ENCODE measurements around the gene NUDT14.

GRCh38 chr14:105215602-105216001 is 34.5 kb upstream of the NUDT14 start:
- no peak for TF ChIP-seq ZFP3 (CRISPR knock-in tag; IDR thresholded peaks at IDR 0.05)
- no peak for TF ChIP-seq PATZ1 (CRISPR knock-in tag; IDR thresholded peaks at IDR 0.05; ENCODE audit: borderline replicate concordance)
- TF ChIP-seq ZNF565 (CRISPR knock-in tag; conservative IDR thresholded peaks at IDR 0.05; ENCODE audit: low read depth) = no peak
- no peak for TF ChIP-seq TOX (CRISPR knock-in tag; IDR thresholded peaks at IDR 0.05; ENCODE audit: borderline replicate concordance)
- no peak for TF ChIP-seq ESRRG (CRISPR knock-in tag; IDR thresholded peaks at IDR 0.05)
- no peak for TF ChIP-seq ARNTL (CRISPR knock-in tag; IDR thresholded peaks at IDR 0.05; ENCODE audit: borderline replicate concordance, low read depth)
- no peak for TF ChIP-seq ISL1 (CRISPR knock-in tag; IDR thresholded peaks at IDR 0.05)
- no peak for TF ChIP-seq CSRNP3 (CRISPR knock-in tag; IDR thresholded peaks at IDR 0.05)
- no peak for TF ChIP-seq BACH2 (CRISPR knock-in tag; IDR thresholded peaks at IDR 0.05; ENCODE audit: borderline replicate concordance)
- no peak for TF ChIP-seq CSDC2 (CRISPR knock-in tag; IDR thresholded peaks at IDR 0.05)
- no peak for TF ChIP-seq RARB (CRISPR knock-in tag; IDR thresholded peaks at IDR 0.05)
- TF ChIP-seq ZFP30 (CRISPR knock-in tag; IDR thresholded peaks at IDR 0.05) = no peak
- TF ChIP-seq TSHZ2 (CRISPR knock-in tag; IDR thresholded peaks at IDR 0.05) = no peak
